ENCODE results near the gene KLF7. TPM values are rescaled to one million over a fixed set of nuclear protein-coding genes. Genes with fewer than 3 reads are reported as not detected.
A peak's percentile ranks its signal among the peaks of the same experiment; 100 is the strongest.

KLF7 gene
- total RNA-seq, result 35.8 TPM

GRCh38 chr2:207165121-207166038, at the start of gene KLF7:
Gene KLF7 (minus strand): TSS chr2:207165948. CDS start chr2:207165568, 380 bp downstream.
- no peak for DNase-seq (ENCODE audit: extremely low spot score in 2 of 2)
- intact Hi-C loops (cut with DNase I), result loop anchor here (5.0 to 10.0 kb wide), 3 partner anchors 33 to 169 kb away; no protein-coding TSS in a partner anchor
- Histone ChIP-seq H3K27ac (peak within 1 kb of the TSS; percentile 100), H3K4me3 (peak within 1 kb of the TSS; percentile 83 to 88), H3K27me3 (no peaks in the 10 kb centered on the region), H3K9me3 (no peaks in the 10 kb centered on the region), H3K36me3 (no peaks in the 10 kb centered on the region), H3K4me1 (peaks cover 37% of the 10 kb centered on the region)
- peak in 1 of 2 donors; percentile 16 for TF ChIP-seq POLR2AphosphoS5 (IDR thresholded peaks at IDR 0.05; ENCODE audit: insufficient read depth in 1 of 2, low read depth in 1 of 2)
- peak in 1 of 2 donors; percentile 25 for TF ChIP-seq POLR2A (IDR thresholded peaks at IDR 0.05)
- TF ChIP-seq CTCF (IDR thresholded peaks at IDR 0.05), result no peak

GRCh38 chr2:207215308-207215707, 49.6 kb upstream of the KLF7 start:
- Histone ChIP-seq H3K27me3 (no peaks in the 10 kb centered on the region), H3K9me3 (no peaks in the 10 kb centered on the region), H3K4me1 (peaks cover 3% of the 10 kb centered on the region), H3K4me3 (no peak overlapping the region), H3K36me3 (no peaks in the 10 kb centered on the region), H3K27ac (no peak overlapping the region)
- TF ChIP-seq CTCF (IDR thresholded peaks at IDR 0.05), result no peak
- no peak for TF ChIP-seq POLR2A (IDR thresholded peaks at IDR 0.05)
- no peak for TF ChIP-seq POLR2AphosphoS5 (IDR thresholded peaks at IDR 0.05; ENCODE audit: insufficient read depth in 1 of 2, low read depth in 1 of 2)
- intact Hi-C loops (cut with DNase I), result no loop called here
- no peak for DNase-seq (ENCODE audit: extremely low spot score in 2 of 2)

GRCh38 chr2:207214446-207214845, 48.7 kb upstream of the KLF7 start:
- TF ChIP-seq POLR2AphosphoS5 (IDR thresholded peaks at IDR 0.05; ENCODE audit: insufficient read depth in 1 of 2, low read depth in 1 of 2) (no peak), POLR2A (IDR thresholded peaks at IDR 0.05) (no peak)
- intact Hi-C loops (cut with DNase I), result no loop called here
- H3K27me3 ChIP-seq, result no peaks in the 10 kb centered on the region
- no peaks in the 10 kb centered on the region for H3K36me3 ChIP-seq
- no peak overlapping the region for H3K4me3 ChIP-seq
- DNase-seq (ENCODE audit: extremely low spot score in 2 of 2), result no peak
- no peaks in the 10 kb centered on the region for H3K4me1 ChIP-seq
- H3K9me3 ChIP-seq, result no peaks in the 10 kb centered on the region
- H3K27ac ChIP-seq, result no peak overlapping the region

- no peaks in the 10 kb centered on the region for H3K36me3 ChIP-seq
- H3K4me3 ChIP-seq, result no peak overlapping the region
- H3K9me3 ChIP-seq, result no peaks in the 10 kb centered on the region
- no peaks in the 10 kb centered on the region for H3K4me1 ChIP-seq
- H3K27me3 ChIP-seq, result no peaks in the 10 kb centered on the region
- H3K27ac ChIP-seq, result no peak overlapping the region
- no peak for TF ChIP-seq CTCF (IDR thresholded peaks at IDR 0.05)
- TF ChIP-seq POLR2A (IDR thresholded peaks at IDR 0.05), result no peak
- TF ChIP-seq POLR2AphosphoS5 (IDR thresholded peaks at IDR 0.05; ENCODE audit: insufficient read depth in 1 of 2, low read depth in 1 of 2), result no peak
- DNase-seq (ENCODE audit: extremely low spot score in 2 of 2), result no peak
- intact Hi-C loops (cut with DNase I), result no loop called here
These were observed 40.3 kb upstream of the KLF7 start for GRCh38 chr2:207206011-207206410.

- no peak overlapping the region for H3K4me3 ChIP-seq
- no peaks in the 10 kb centered on the region for H3K4me1 ChIP-seq
- intact Hi-C loops (cut with DNase I), result no loop called here
- no peak for TF ChIP-seq CTCF (IDR thresholded peaks at IDR 0.05)
- no peaks in the 10 kb centered on the region for H3K27me3 ChIP-seq
- H3K9me3 ChIP-seq, result no peaks in the 10 kb centered on the region
- H3K27ac ChIP-seq, result no peak overlapping the region
- H3K36me3 ChIP-seq, result no peaks in the 10 kb centered on the region
- DNase-seq (ENCODE audit: extremely low spot score in 2 of 2), result no peak
These were observed 39.6 kb upstream of the KLF7 start for GRCh38 chr2:207205173-207205957.
